ENCODE data around the gene ADAMTS17. TPM values are rescaled to one million over a fixed set of nuclear protein-coding genes. Genes with fewer than 3 reads are reported as not detected.

ADAMTS17 gene
- total and polyA plus RNA-seq, 2 experiments from 2014 or later, result 0.69 to 3.3 TPM

DNA sequence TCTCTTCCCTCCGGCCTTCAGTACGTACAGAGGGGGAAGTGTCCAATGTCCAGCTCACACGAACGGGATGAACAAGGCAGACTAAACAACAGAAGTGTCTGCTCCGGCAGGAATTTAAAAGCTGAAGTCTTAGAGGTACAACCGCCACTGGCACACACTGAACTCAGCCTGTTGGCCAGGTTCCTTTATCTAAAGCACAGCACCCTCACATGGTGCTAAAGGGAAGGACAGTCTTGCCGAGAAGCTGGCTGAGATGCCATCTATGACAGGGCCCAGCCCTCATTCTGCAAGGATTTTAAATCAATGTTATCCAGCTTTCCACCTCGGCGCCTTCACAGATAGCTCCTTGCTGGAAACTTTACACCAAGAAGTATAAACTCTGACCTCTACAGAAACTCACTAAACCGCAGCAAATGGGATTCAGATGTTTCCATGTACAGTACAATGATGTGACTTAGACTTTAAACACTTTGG is 2.8 kb downstream of the ADAMTS17 start:
- TF ChIP-seq, protein P1, sequence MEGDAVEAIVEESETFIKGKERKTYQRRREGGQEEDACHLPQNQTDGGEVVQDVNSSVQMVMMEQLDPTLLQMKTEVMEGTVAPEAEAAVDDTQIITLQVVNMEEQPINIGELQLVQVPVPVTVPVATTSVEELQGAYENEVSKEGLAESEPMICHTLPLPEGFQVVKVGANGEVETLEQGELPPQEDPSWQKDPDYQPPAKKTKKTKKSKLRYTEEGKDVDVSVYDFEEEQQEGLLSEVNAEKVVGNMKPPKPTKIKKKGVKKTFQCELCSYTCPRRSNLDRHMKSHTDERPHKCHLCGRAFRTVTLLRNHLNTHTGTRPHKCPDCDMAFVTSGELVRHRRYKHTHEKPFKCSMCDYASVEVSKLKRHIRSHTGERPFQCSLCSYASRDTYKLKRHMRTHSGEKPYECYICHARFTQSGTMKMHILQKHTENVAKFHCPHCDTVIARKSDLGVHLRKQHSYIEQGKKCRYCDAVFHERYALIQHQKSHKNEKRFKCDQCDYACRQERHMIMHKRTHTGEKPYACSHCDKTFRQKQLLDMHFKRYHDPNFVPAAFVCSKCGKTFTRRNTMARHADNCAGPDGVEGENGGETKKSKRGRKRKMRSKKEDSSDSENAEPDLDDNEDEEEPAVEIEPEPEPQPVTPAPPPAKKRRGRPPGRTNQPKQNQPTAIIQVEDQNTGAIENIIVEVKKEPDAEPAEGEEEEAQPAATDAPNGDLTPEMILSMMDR (IDR thresholded peaks at IDR 0.05; ENCODE audit: low read depth, low read length), result peak; percentile 82
- H3K27ac ChIP-seq, result no peak overlapping the region
- peak; percentile 85 to 91 for DNase-seq (ENCODE audit: low read depth in 1 of 2, low spot score in 1 of 2)
- no peaks in the 10 kb centered on the region for H3K4me1 ChIP-seq (ENCODE audit: low read depth)
- H3K9me3 ChIP-seq (ENCODE audit: low read depth), result no peaks in the 10 kb centered on the region
- no peaks in the 10 kb centered on the region for H3K36me3 ChIP-seq
- H3K27me3 ChIP-seq, result peaks cover 43% of the 10 kb centered on the region
- H3K4me3 ChIP-seq, result no peak overlapping the region

DNA sequence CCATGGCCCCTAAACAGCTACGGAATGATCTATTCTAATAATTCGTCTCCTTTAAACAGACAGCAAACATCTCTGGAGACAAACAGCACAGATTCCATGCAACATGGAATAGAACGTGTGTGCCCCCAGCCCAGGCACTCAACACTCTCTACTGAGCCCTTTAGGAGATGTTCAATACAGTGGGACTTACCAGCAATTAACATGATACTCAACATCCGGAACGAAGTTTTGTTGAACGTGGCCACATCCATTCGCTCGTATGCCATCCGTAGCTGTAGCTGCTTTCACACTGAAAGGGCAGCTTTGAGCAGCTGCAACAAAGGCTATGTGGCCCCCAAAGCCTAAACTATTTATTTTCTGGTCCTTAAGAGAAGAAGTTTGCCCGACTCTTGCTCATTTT is 3.5 kb downstream of the ADAMTS17 start:
- H3K36me3 ChIP-seq, result no peaks in the 10 kb centered on the region
- H3K27ac ChIP-seq, result no peak overlapping the region
- H3K27me3 ChIP-seq, result peaks cover 35% of the 10 kb centered on the region
- no peaks in the 10 kb centered on the region for H3K9me3 ChIP-seq (ENCODE audit: low read depth)
- H3K4me3 ChIP-seq, result no peak overlapping the region
- TF ChIP-seq, protein P1 (IDR thresholded peaks at IDR 0.05; ENCODE audit: low read depth, low read length), result no peak
- DNase-seq (ENCODE audit: low read depth in 1 of 2, low spot score in 1 of 2), result no peak
- no peaks in the 10 kb centered on the region for H3K4me1 ChIP-seq (ENCODE audit: low read depth)

GRCh38 chr15:100337096-100338044 is 4.4 kb downstream of the ADAMTS17 start:
- H3K4me3 ChIP-seq, result no peak overlapping the region
- no peaks in the 10 kb centered on the region for H3K36me3 ChIP-seq
- H3K9me3 ChIP-seq (ENCODE audit: low read depth), result no peaks in the 10 kb centered on the region
- TF ChIP-seq, protein P1 (IDR thresholded peaks at IDR 0.05; ENCODE audit: low read depth, low read length), result no peak
- H3K4me1 ChIP-seq (ENCODE audit: low read depth), result no peaks in the 10 kb centered on the region
- peaks cover 26% of the 10 kb centered on the region for H3K27me3 ChIP-seq
- H3K27ac ChIP-seq, result no peak overlapping the region
- DNase-seq (ENCODE audit: low read depth in 1 of 2, low spot score in 1 of 2), result no peak

DNA sequence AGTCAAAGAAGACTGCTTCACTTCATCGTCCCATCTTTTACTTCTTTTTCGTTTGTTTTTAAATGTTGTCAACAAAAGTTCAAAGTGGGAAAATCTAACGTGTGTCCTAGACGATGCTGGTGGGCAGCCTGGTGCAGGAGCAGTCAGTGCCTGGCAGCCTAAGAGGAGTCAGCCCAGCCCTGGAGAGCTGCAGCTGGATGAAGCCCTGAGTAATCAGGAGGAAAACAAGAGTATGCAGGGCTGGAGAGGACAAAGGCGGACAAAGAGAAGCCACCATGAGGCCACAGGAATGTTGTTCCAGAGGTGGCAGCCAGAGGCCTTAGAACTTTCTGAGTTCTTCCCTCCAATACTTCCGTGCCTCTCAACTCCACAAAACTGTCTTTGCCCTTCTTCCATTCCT is 5.7 kb downstream of the ADAMTS17 start:
- peak in 1 of 2 donors; percentile 10 for DNase-seq (ENCODE audit: low read depth in 1 of 2, low spot score in 1 of 2)
- Histone ChIP-seq H3K27ac (no peak overlapping the region), H3K9me3 (ENCODE audit: low read depth) (no peaks in the 10 kb centered on the region)

GRCh38 chr15:100335335-100335999 is 6.3 kb downstream of the ADAMTS17 start:
- peaks cover 13% of the 10 kb centered on the region for H3K27me3 ChIP-seq
- no peak overlapping the region for H3K27ac ChIP-seq
- H3K9me3 ChIP-seq (ENCODE audit: low read depth), result no peaks in the 10 kb centered on the region
- no peak overlapping the region for H3K4me3 ChIP-seq
- no peak for DNase-seq (ENCODE audit: low read depth in 1 of 2, low spot score in 1 of 2)
- TF ChIP-seq, protein P1 (IDR thresholded peaks at IDR 0.05; ENCODE audit: low read depth, low read length), result no peak
- H3K4me1 ChIP-seq (ENCODE audit: low read depth), result no peaks in the 10 kb centered on the region
- no peaks in the 10 kb centered on the region for H3K36me3 ChIP-seq

More for the DNA sequence above, 5.7 kb downstream of the ADAMTS17 start:
- Histone ChIP-seq H3K4me1 (ENCODE audit: low read depth) (no peaks in the 10 kb centered on the region), H3K4me3 (no peak overlapping the region), H3K27me3 (peaks cover 16% of the 10 kb centered on the region), H3K36me3 (no peaks in the 10 kb centered on the region)
- TF ChIP-seq, protein P1 (IDR thresholded peaks at IDR 0.05; ENCODE audit: low read depth, low read length), result no peak
